ENCODE results near the gene KCND3. TPM values are rescaled to one million over a fixed set of nuclear protein-coding genes. Genes with fewer than 3 reads are reported as not detected.

The KCND3 gene
- total and polyA plus RNA-seq, 4 donors = 1.0 to 27.1 (median 6.1) TPM

GRCh38 chr1:111879081-111879480, 110.4 kb downstream of the KCND3 start:
- Histone ChIP-seq H3K9me3 (ENCODE audit: control insufficient read depth in 4 of 4, low read length in 3 of 4) (no peaks in the 10 kb centered on the region), H3K36me3 (ENCODE audit: control insufficient read depth in 4 of 4, insufficient read depth in 3 of 4, low read depth in 1 of 4, low read length in 3 of 4) (no peaks in the 10 kb centered on the region), H3K27me3 (ENCODE audit: control insufficient read depth in 4 of 4, insufficient read depth in 4 of 4, low read length in 3 of 4) (no peaks in the 10 kb centered on the region), H3K27ac (ENCODE audit: low read depth in 1 of 2, low read length in 2 of 2) (peak overlapping the region in 1 of 2 donors; percentile 33), H3K9ac (ENCODE audit: low read depth in 1 of 2, low read length in 2 of 2) (no peak overlapping the region), H3K4me3 (ENCODE audit: low read depth in 1 of 3, low read length in 3 of 3) (no peak overlapping the region), H3K4me1 (ENCODE audit: control insufficient read depth in 4 of 4, insufficient read depth in 4 of 4, low read length in 3 of 4) (peaks cover 8 to 39% (median 22%) of the 10 kb centered on the region in 4 donors)
- DNase-seq (ENCODE audit: low spot score) = no peak
- 65% methylated on average over 4 of the region's 4 CpGs for WGBS
- no peak for TF ChIP-seq SP1 (IDR thresholded peaks at IDR 0.05)
- no peak for TF ChIP-seq FOXA2 (IDR thresholded peaks at IDR 0.05)
- TF ChIP-seq YY1 (IDR thresholded peaks at IDR 0.05) = no peak
- TF ChIP-seq TAF1 (conservative IDR thresholded peaks at IDR 0.05) = no peak
- TF ChIP-seq, protein P1, sequence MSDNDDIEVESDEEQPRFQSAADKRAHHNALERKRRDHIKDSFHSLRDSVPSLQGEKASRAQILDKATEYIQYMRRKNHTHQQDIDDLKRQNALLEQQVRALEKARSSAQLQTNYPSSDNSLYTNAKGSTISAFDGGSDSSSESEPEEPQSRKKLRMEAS (IDR thresholded peaks at IDR 0.05) = no peak
- TF ChIP-seq ZBTB33 (IDR thresholded peaks at IDR 0.05) = no peak
- no peak for TF ChIP-seq RAD21 (IDR thresholded peaks at IDR 0.05)
- no peak for TF ChIP-seq RXRA (IDR thresholded peaks at IDR 0.05)
- TF ChIP-seq FOXA1 (IDR thresholded peaks at IDR 0.05) = no peak
- TF ChIP-seq, protein P2, sequence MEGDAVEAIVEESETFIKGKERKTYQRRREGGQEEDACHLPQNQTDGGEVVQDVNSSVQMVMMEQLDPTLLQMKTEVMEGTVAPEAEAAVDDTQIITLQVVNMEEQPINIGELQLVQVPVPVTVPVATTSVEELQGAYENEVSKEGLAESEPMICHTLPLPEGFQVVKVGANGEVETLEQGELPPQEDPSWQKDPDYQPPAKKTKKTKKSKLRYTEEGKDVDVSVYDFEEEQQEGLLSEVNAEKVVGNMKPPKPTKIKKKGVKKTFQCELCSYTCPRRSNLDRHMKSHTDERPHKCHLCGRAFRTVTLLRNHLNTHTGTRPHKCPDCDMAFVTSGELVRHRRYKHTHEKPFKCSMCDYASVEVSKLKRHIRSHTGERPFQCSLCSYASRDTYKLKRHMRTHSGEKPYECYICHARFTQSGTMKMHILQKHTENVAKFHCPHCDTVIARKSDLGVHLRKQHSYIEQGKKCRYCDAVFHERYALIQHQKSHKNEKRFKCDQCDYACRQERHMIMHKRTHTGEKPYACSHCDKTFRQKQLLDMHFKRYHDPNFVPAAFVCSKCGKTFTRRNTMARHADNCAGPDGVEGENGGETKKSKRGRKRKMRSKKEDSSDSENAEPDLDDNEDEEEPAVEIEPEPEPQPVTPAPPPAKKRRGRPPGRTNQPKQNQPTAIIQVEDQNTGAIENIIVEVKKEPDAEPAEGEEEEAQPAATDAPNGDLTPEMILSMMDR (IDR thresholded peaks at IDR 0.05; ENCODE audit: low read depth, low read length, missing input control) = no peak
- no peak for TF ChIP-seq HNF4G (IDR thresholded peaks at IDR 0.05)
- TF ChIP-seq GABPA (IDR thresholded peaks at IDR 0.05 in 1 of 2, conservative IDR thresholded peaks at IDR 0.05 in 1 of 2) = no peak
- no peak for TF ChIP-seq REST (IDR thresholded peaks at IDR 0.05)
- TF ChIP-seq, protein P3, sequence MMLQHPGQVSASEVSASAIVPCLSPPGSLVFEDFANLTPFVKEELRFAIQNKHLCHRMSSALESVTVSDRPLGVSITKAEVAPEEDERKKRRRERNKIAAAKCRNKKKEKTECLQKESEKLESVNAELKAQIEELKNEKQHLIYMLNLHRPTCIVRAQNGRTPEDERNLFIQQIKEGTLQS (IDR thresholded peaks at IDR 0.05) = no peak
- no peak for TF ChIP-seq EGR1 (IDR thresholded peaks at IDR 0.05; ENCODE audit: low read depth in 2 of 2)
- no peak for TF ChIP-seq HNF4A (conservative IDR thresholded peaks at IDR 0.05)
- TF ChIP-seq NR2F2 (IDR thresholded peaks at IDR 0.05) = no peak
- TF ChIP-seq JUND (IDR thresholded peaks at IDR 0.05) = no peak
